ENCODE data around the gene PARD3. TPM values are rescaled to one million over a fixed set of nuclear protein-coding genes. Genes with fewer than 3 reads are reported as not detected.

The PARD3 gene
- total RNA-seq, 6 donors from 2014 or later, result 30.6 to 108 (median 50.6) TPM

GRCh38 chr10:34407324-34407805, 407.7 kb downstream of the PARD3 start:
- H3K27me3 ChIP-seq, result no peaks in the 10 kb centered on the region
- no peaks in the 10 kb centered on the region for H3K9me3 ChIP-seq
- H3K4me3 ChIP-seq, result no peak overlapping the region
- no peak overlapping the region for H3K27ac ChIP-seq
- 67 to 73% methylated on average over 4 to 7 of the region's 7 CpGs for WGBS, 2 donors
- peaks cover 6 to 16% (median 14%) of the 10 kb centered on the region in 4 donors for H3K4me1 ChIP-seq
- DNase-seq, result no peak
- no peak for TF ChIP-seq POLR2A (IDR thresholded peaks at IDR 0.05)
- TF ChIP-seq POLR2AphosphoS5 (IDR thresholded peaks at IDR 0.05), result no peak
- TF ChIP-seq CTCF (IDR thresholded peaks at IDR 0.05), result no peak
- H3K36me3 ChIP-seq, result no peaks in the 10 kb centered on the region
- ATAC-seq (ENCODE audit: low FRiP score in 2 of 2), result peak in 1 of 2 donors; percentile 38

GRCh38 chr10:34406463-34407323, 408.4 kb downstream of the PARD3 start:
- 73 to 82% methylated on average over 4 of the region's 4 CpGs for WGBS, 2 donors
- peak overlapping the region in 1 of 4 donors; percentile 9 for H3K27ac ChIP-seq
- ATAC-seq (ENCODE audit: low FRiP score in 2 of 2) (no peak), DNase-seq (no peak)
- H3K4me3 ChIP-seq, result no peak overlapping the region
- no peaks in the 10 kb centered on the region for H3K27me3 ChIP-seq
- TF ChIP-seq POLR2AphosphoS5 (IDR thresholded peaks at IDR 0.05) (no peak), POLR2A (IDR thresholded peaks at IDR 0.05) (no peak), CTCF (IDR thresholded peaks at IDR 0.05) (no peak), EP300 (IDR thresholded peaks at IDR 0.05) (no peak)
- H3K36me3 ChIP-seq, result no peaks in the 10 kb centered on the region
- H3K9me3 ChIP-seq, result no peaks in the 10 kb centered on the region
- H3K4me1 ChIP-seq, result peaks cover 6 to 16% (median 14%) of the 10 kb centered on the region in 4 donors

- TF ChIP-seq EP300 (IDR thresholded peaks at IDR 0.05) (no peak), CTCF (IDR thresholded peaks at IDR 0.05) (no peak)
- Histone ChIP-seq H3K27me3 (no peaks in the 10 kb centered on the region), H3K4me1 (peaks cover 6 to 16% (median 14%) of the 10 kb centered on the region in 4 donors), H3K4me3 (peak overlapping the region in 1 of 4 donors; percentile 14), H3K9me3 (no peaks in the 10 kb centered on the region), H3K36me3 (no peaks in the 10 kb centered on the region), H3K27ac (peak overlapping the region in 2 of 4 donors; percentile 9 to 33)
- WGBS, 2 donors, result 55 to 70% methylated on average over 3 of the region's 3 CpGs
- no peak for ATAC-seq (ENCODE audit: low FRiP score in 2 of 2)
- DNase-seq, result no peak
Measured at GRCh38 chr10:34405611-34406462, 409.3 kb downstream of the PARD3 start.

- Histone ChIP-seq H3K9me3 (no peaks in the 10 kb centered on the region), H3K27ac (no peak overlapping the region), H3K4me3 (no peak overlapping the region), H3K36me3 (no peaks in the 10 kb centered on the region), H3K27me3 (no peaks in the 10 kb centered on the region), H3K4me1 (peaks cover 6 to 16% (median 14%) of the 10 kb centered on the region in 4 donors)
- DNase-seq (no peak), ATAC-seq (ENCODE audit: low FRiP score in 2 of 2) (no peak)
- TF ChIP-seq POLR2AphosphoS5 (IDR thresholded peaks at IDR 0.05) (no peak), POLR2A (IDR thresholded peaks at IDR 0.05) (no peak), CTCF (IDR thresholded peaks at IDR 0.05) (no peak), EP300 (IDR thresholded peaks at IDR 0.05) (no peak)
- WGBS, 2 donors, result 65 to 76% methylated on average over 4 of the region's 4 CpGs
Measured at GRCh38 chr10:34403512-34403911, 411.6 kb downstream of the PARD3 start.
